Thymus (tissue), 11 donors: ENCODE measurements around the gene HMGCLL1. TPM values are rescaled to one million over a fixed set of nuclear protein-coding genes. Genes with fewer than 3 reads are reported as not detected.

ENCODE experiments used
- DNase-seq, 9 donors: peaks; one replicate each; pipeline ENCODE4 v3.0.0-alpha.2; 2013; ENCODE audit warnings: low spot score in 9 of 9, low read depth in 6 of 9, missing footprints in 1 of 9
- H3K27ac ChIP-seq, 2 donors: one replicate each; pipeline ENCODE4 v1.5.1; 2013; ENCODE audit warnings: control low read depth in 1 of 2, low read depth in 1 of 2, low read length in 1 of 2, mild to moderate bottlenecking in 1 of 2, moderate library complexity in 1 of 2
- H3K27me3 ChIP-seq, 2 donors: one replicate each; pipeline ENCODE4 v1.5.1; 2013; ENCODE audit warnings: low read length in 1 of 2; ENCODE audit not compliant: control insufficient read depth in 2 of 2, insufficient read depth in 1 of 2
- H3K36me3 ChIP-seq, 2 donors: one replicate each; pipeline ENCODE4 v1.5.1; 2013; ENCODE audit warnings: low read length in 1 of 2, mild to moderate bottlenecking in 1 of 2, moderate library complexity in 1 of 2; ENCODE audit not compliant: control insufficient read depth in 2 of 2, insufficient read depth in 2 of 2
- H3K4me1 ChIP-seq, 2 donors: one replicate each; pipeline ENCODE4 v1.5.1; 2013; ENCODE audit warnings: low read length in 2 of 2; ENCODE audit not compliant: control insufficient read depth in 2 of 2, insufficient read depth in 2 of 2
- H3K4me3 ChIP-seq, 2 donors: one replicate each; pipeline ENCODE4 v1.5.1; 2013; ENCODE audit warnings: low read length in 2 of 2, control low read depth in 1 of 2, mild to moderate bottlenecking in 1 of 2
- H3K9me3 ChIP-seq, 2 donors: one replicate each; pipeline ENCODE4 v1.5.1; 2013; ENCODE audit warnings: low read length in 1 of 2, mild to moderate bottlenecking in 1 of 2; ENCODE audit not compliant: control insufficient read depth in 2 of 2, insufficient read depth in 1 of 2
- WGBS: extraction: QIAGEN DNeasy Blood & Tissue Kit; methylation state at CpG from one replicate; pipeline ENCODE4 v1.1.7; 2013; 5-methylcytosine and 5-hydroxymethylcytosine counted together
- polyA plus RNA-seq: library from polyadenylated mRNA; stranded (reverse); fragments of 200-250 nt; gene quantifications from one replicate; pipeline ENCODE4 v1.2.3, GENCODE V29; 2013
- total RNA-seq: library from RNA; stranded (reverse); fragments of 120-200 nt; gene quantifications from one replicate; pipeline ENCODE4 v1.2.4, GENCODE V29; 2013
- donor health status: healthy.

Gene HMGCLL1
- total and polyA plus RNA-seq, 2 donors: 0.34 to 0.42 TPM

DNA sequence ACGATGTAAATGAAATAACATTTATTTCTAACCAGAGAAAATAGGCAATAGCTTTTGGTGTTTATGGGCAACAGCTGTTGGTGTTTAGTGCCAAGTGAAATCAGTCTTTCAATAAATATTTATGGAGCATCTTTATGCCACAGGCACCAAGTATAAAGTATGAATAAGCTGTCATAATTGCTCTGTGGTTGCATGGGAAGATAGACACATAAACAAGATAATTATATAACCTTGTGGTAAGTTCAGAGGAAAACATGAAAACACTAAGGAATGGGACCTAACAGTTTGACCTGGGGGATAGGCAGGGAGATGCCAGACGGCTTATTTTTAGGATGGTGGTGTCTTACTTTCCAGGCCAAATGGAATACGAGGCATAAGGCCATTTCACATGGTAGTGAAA, 140.8 kb downstream of the HMGCLL1 start:
- Histone ChIP-seq H3K36me3 (no peaks in the 10 kb centered on the region), H3K27me3 (no peaks in the 10 kb centered on the region), H3K4me3 (no peak overlapping the region), H3K4me1 (no peaks in the 10 kb centered on the region), H3K27ac (no peak overlapping the region), H3K9me3 (no peaks in the 10 kb centered on the region)
- no peak for DNase-seq
- WGBS: 88% methylated on average over 3 of the region's 3 CpGs

DNA sequence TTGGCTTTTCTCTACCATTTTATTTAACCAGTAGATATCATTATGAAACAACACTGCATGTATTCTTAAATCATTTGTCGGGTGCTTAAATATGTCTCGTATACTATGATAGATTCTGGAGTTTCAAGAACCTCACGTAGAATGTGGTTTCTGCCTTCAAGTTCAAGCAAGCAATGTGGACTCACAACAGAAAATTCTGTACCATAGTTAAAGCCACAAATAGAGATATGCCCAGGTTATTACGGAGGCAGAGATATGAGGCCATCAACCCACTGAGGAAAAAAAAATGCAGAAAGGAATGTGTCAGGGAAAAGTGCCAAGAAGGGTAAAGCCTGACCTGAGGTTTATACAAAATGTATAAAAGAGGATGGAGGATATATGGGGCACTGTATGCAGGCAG, 141.9 kb downstream of the HMGCLL1 start:
- Histone ChIP-seq H3K27me3 (no peaks in the 10 kb centered on the region), H3K27ac (no peak overlapping the region), H3K9me3 (no peaks in the 10 kb centered on the region), H3K4me1 (no peaks in the 10 kb centered on the region), H3K4me3 (no peak overlapping the region), H3K36me3 (no peaks in the 10 kb centered on the region)
- no peak for DNase-seq
- WGBS: 92% methylated on average over 4 of the region's 4 CpGs

GRCh38 chr6:55433446-55434130, 145.4 kb downstream of the HMGCLL1 start:
- Histone ChIP-seq H3K4me1 (no peaks in the 10 kb centered on the region), H3K9me3 (no peaks in the 10 kb centered on the region), H3K4me3 (no peak overlapping the region), H3K36me3 (no peaks in the 10 kb centered on the region), H3K27me3 (no peaks in the 10 kb centered on the region), H3K27ac (no peak overlapping the region)
- WGBS: 77% methylated on average over 2 of the region's 2 CpGs
- no peak for DNase-seq

- Histone ChIP-seq H3K4me3 (no peak overlapping the region), H3K27me3 (no peaks in the 10 kb centered on the region), H3K9me3 (no peaks in the 10 kb centered on the region), H3K36me3 (no peaks in the 10 kb centered on the region), H3K27ac (no peak overlapping the region), H3K4me1 (no peaks in the 10 kb centered on the region)
- no peak for DNase-seq
- 71% methylated on average over 2 of the region's 2 CpGs for WGBS
These were observed 155.1 kb downstream of the HMGCLL1 start for GRCh38 chr6:55423933-55424332.

GRCh38 chr6:55410674-55411073, 168.3 kb downstream of the HMGCLL1 start:
- Histone ChIP-seq H3K27me3 (no peaks in the 10 kb centered on the region), H3K4me1 (no peaks in the 10 kb centered on the region), H3K9me3 (no peaks in the 10 kb centered on the region), H3K36me3 (no peaks in the 10 kb centered on the region), H3K4me3 (no peak overlapping the region), H3K27ac (no peak overlapping the region)
- DNase-seq: no peak

DNA sequence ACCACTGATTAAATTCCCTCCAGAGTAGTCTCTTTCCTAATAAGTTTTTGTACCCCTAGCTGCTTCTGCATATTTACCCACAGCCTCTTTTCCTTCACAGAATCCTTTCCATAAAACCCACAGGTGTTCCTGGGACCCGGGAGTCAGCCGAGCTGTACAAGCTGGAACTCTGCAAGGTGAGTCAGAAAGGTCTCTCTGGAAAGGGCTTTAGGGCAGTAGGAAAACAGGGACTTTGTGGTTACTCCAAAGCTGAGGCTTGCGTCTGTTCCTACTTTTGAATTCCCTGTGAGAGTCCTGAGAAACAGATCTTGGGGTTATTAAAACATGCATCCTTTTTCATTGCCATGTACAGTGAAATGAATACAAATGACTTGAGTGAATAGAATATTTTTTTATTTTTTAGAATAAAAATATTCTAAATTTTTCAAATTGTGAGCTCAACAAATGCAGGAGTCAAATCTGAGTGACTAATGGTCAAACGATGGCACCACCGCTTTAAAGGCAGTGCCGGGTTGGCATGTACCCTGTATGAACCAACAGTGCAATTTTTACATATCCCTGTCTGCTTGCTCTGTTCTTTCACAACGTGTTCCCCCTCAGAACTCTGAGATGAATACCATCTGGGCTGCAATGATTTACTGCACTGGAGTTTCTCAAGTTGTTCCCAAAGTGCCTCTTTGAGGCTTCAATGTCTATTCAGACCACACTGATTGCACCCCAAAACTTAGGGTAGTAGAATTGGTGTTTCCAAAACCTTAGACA, 173.3 kb downstream of the HMGCLL1 start:
- no peaks in the 10 kb centered on the region for H3K9me3 ChIP-seq
- no peak overlapping the region for H3K27ac ChIP-seq
- H3K27me3 ChIP-seq: no peaks in the 10 kb centered on the region
- no peak overlapping the region for H3K4me3 ChIP-seq
- no peak for DNase-seq
- H3K4me1 ChIP-seq: no peaks in the 10 kb centered on the region
- 85% methylated on average over 7 of the region's 7 CpGs for WGBS
- no peaks in the 10 kb centered on the region for H3K36me3 ChIP-seq

DNA sequence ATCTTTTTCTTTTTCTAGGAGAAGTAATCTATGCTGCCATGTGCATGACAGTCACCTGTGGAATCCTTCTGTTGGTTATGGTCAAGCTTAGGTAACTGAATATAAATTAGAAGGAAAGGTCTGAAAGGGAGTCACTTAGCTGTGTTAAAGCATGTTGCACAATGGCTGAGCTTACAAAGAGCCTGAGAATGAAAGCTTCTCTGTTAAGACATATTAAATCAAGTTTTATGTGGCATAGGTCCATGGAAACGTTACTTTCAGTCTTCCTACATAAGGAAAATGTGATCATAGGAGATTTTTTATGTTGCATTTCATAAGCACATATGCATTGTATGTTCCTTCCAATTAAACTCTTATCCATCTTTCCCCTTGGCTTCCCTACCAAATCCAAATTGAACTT, 179.6 kb downstream of the HMGCLL1 start:
- H3K4me1 ChIP-seq: no peaks in the 10 kb centered on the region
- H3K4me3 ChIP-seq: no peak overlapping the region
- no peak overlapping the region for H3K27ac ChIP-seq
- WGBS: 68% methylated on average over 1 of the region's 1 CpG
- no peaks in the 10 kb centered on the region for H3K9me3 ChIP-seq
- DNase-seq: no peak
- H3K27me3 ChIP-seq: no peaks in the 10 kb centered on the region
- no peaks in the 10 kb centered on the region for H3K36me3 ChIP-seq

DNA sequence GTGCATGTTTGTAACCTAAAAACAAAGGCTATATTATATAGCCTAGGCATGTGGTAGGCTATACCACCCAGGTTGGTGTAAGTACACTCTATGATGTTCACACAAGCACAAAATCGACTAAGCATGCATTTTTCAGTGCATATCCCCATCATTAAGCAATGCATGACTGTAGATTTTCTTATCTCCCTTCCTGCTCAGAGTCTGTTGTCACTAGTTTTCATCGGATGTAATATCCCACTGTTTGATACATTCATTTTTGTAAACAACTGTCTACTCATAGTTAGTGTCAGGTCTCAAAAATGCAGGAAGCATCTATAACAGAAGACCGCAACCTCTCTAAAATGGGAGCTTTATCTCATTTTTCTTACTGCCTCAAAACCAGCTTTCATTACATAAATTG, 181.0 kb downstream of the HMGCLL1 start:
- Histone ChIP-seq H3K9me3 (no peaks in the 10 kb centered on the region), H3K27ac (no peak overlapping the region), H3K36me3 (no peaks in the 10 kb centered on the region), H3K4me1 (no peaks in the 10 kb centered on the region), H3K4me3 (no peak overlapping the region), H3K27me3 (no peaks in the 10 kb centered on the region)
- WGBS: 72% methylated on average over 3 of the region's 3 CpGs
- DNase-seq: no peak

GRCh38 chr6:55395871-55396270, 183.1 kb downstream of the HMGCLL1 start:
- no peaks in the 10 kb centered on the region for H3K27me3 ChIP-seq
- H3K4me1 ChIP-seq: no peaks in the 10 kb centered on the region
- H3K4me3 ChIP-seq: no peak overlapping the region
- no peaks in the 10 kb centered on the region for H3K36me3 ChIP-seq
- no peak overlapping the region for H3K27ac ChIP-seq
- DNase-seq: no peak
- 84% methylated on average over 3 of the region's 3 CpGs for WGBS
- no peaks in the 10 kb centered on the region for H3K9me3 ChIP-seq
